VCaP (cell line): ENCODE results near the gene HOXA6.

Experiments
- H3K27ac ChIP-seq: fragments of 450-650 bp; 2 replicates; pipeline ENCODE4 v1.5.1; 2017
- CTCF ChIP-seq: fragments of 450-650 bp; conservative IDR thresholded peaks from 2 replicates; pipeline ENCODE4 v1.5.1; 2017; ENCODE audit warnings: mild to moderate bottlenecking, moderate library complexity

HOXA6 gene

GRCh38 chr7:27110186-27111031 is 37.2 kb downstream of the HOXA6 start:
- TF ChIP-seq CTCF, result no peak
- H3K27ac ChIP-seq, result no peak overlapping the region

GRCh38 chr7:27109466-27110185 is 37.9 kb downstream of the HOXA6 start:
- no peak overlapping the region for H3K27ac ChIP-seq
- no peak for TF ChIP-seq CTCF

GRCh38 chr7:27108390-27109127 is 39.0 kb downstream of the HOXA6 start:
- no peak for TF ChIP-seq CTCF
- H3K27ac ChIP-seq, result no peak overlapping the region

GRCh38 chr7:27107391-27108381 is 39.9 kb downstream of the HOXA6 start:
- no peak overlapping the region for H3K27ac ChIP-seq
- TF ChIP-seq CTCF, result no peak

GRCh38 chr7:27106901-27107240 is 40.7 kb downstream of the HOXA6 start:
- H3K27ac ChIP-seq, result no peak overlapping the region
- TF ChIP-seq CTCF, result no peak

GRCh38 chr7:27106181-27106900 is 41.2 kb downstream of the HOXA6 start:
- no peak for TF ChIP-seq CTCF
- no peak overlapping the region for H3K27ac ChIP-seq
